K562 (cell line): Measurements from ENCODE around the gene TAS1R3.

Experiments
- CHD4 ChIP-seq: fragments of 200-600 bp; sonication (generic); IDR thresholded peaks from 3 replicates; pipeline ENCODE4 v1.6.1; 2012; ENCODE audit warnings: low read depth, mild to moderate bottlenecking, mixed read lengths, low read length, inconsistent platforms; ENCODE audit not compliant: insufficient read depth, insufficient replicate concordance, poor library complexity, severe bottlenecking
- POLR3A ChIP-seq: IDR thresholded peaks from 2 replicates; pipeline ENCODE4 v1.6.1; 2011; ENCODE audit warnings: borderline replicate concordance, mild to moderate bottlenecking, moderate library complexity; ENCODE audit not compliant: insufficient read length, insufficient read depth; ENCODE audit errors: extremely low read depth
- REST ChIP-seq, 2 experiments: fragments of 450-650 bp; formaldehyde crosslinking in 1 of 2; IDR thresholded peaks; 2 replicates each; pipeline versions ENCODE4 v1.4.0 to v1.6.1; 2014 to 2020; ENCODE audit warnings: mild to moderate bottlenecking in 2 of 2, borderline replicate concordance in 1 of 2, low read depth in 1 of 2
- SFPQ ChIP-seq: fragments of 200-400 bp; formaldehyde crosslinking; IDR thresholded peaks from 2 replicates; pipeline ENCODE4 v1.6.1; 2017; ENCODE audit warnings: mild to moderate bottlenecking, low read depth, low read length, moderate library complexity
- SP1 ChIP-seq: sonication (generic); formaldehyde crosslinking; IDR thresholded peaks from 2 replicates; pipeline ENCODE4 v1.8.1; 2022; ENCODE audit warnings: mild to moderate bottlenecking, missing genetic modification reagents
- TAF1 ChIP-seq: IDR thresholded peaks from 2 replicates; pipeline ENCODE4 v1.6.1; 2011; ENCODE audit warnings: mild to moderate bottlenecking, low read length, moderate library complexity; ENCODE audit not compliant: insufficient read depth, control insufficient read depth, severe bottlenecking; ENCODE audit errors: extremely low read depth
- ZNF121 ChIP-seq: sonication (generic); formaldehyde crosslinking; conservative IDR thresholded peaks from 2 replicates; pipeline ENCODE4 v1.8.0; 2022; ENCODE audit warnings: missing genetic modification reagents
- ZNF707 ChIP-seq: fragments of 250-450 bp; sonication (Bioruptor Pico); conservative IDR thresholded peaks from 2 replicates; pipeline ENCODE4 v1.8.0; 2022; ENCODE audit warnings: inconsistent platforms, mild to moderate bottlenecking, moderate library complexity
- ZNF76 ChIP-seq: fragments of 250-450 bp; sonication (Bioruptor Pico); IDR thresholded peaks from 2 replicates; pipeline ENCODE4 v1.4.0; 2020; ENCODE audit warnings: mild to moderate bottlenecking, moderate library complexity, borderline replicate concordance
- TF ChIP-seq, protein P1 (sequence below), 2 experiments: IDR thresholded peaks in 1 of 2; conservative IDR thresholded peaks in 1 of 2; 2 replicates each; pipeline ENCODE4 v1.6.1; 2016; ENCODE audit warnings: low read depth in 2 of 2, mild to moderate bottlenecking in 1 of 2, missing compliant biosample characterization in 1 of 2, missing genetic modification characterization in 1 of 2, moderate library complexity in 1 of 2

- no peak for TF ChIP-seq ZNF121 (CRISPR knock-in tag)
- no peak for TF ChIP-seq ZNF707 (CRISPR knock-in tag)
- no peak for TF ChIP-seq POLR3A
- no peak for TF ChIP-seq SFPQ
- TF ChIP-seq REST (IDR thresholded peaks at IDR 0.05; ENCODE audit: borderline replicate concordance), result no peak
- no peak for TF ChIP-seq REST (CRISPR knock-in tag; IDR thresholded peaks at IDR 0.05; ENCODE audit: low read depth)
- no peak for TF ChIP-seq SP1 (CRISPR knock-in tag)
- TF ChIP-seq TAF1, result no peak
- no peak for TF ChIP-seq CHD4
- TF ChIP-seq ZNF76, result no peak
- TF ChIP-seq, protein P1, sequence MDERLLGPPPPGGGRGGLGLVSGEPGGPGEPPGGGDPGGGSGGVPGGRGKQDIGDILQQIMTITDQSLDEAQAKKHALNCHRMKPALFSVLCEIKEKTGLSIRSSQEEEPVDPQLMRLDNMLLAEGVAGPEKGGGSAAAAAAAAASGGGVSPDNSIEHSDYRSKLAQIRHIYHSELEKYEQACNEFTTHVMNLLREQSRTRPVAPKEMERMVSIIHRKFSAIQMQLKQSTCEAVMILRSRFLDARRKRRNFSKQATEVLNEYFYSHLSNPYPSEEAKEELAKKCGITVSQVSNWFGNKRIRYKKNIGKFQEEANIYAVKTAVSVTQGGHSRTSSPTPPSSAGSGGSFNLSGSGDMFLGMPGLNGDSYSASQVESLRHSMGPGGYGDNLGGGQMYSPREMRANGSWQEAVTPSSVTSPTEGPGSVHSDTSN (CRISPR knock-in tag; IDR thresholded peaks at IDR 0.05; ENCODE audit: low read depth), result no peak
- TF ChIP-seq, protein P1 (tag; conservative IDR thresholded peaks at IDR 0.05; ENCODE audit: low read depth), result no peak
Observed at GRCh38 chr1:1351511-1352427, 20.7 kb downstream of the TAS1R3 start.
